LoVo (cell line): ENCODE measurements around the gene ARPC4.
"Not testable (repeated sequence)": the region's sequence is repeated elsewhere in the genome, so short reads cannot be mapped to it uniquely, and the experiment has no call there.

Experiments
- DNase-seq: peaks from one replicate; pipeline ENCODE4 v3.0.0-alpha.2; 2016; ENCODE audit warnings: low spot score

The ARPC4 gene

DNA sequence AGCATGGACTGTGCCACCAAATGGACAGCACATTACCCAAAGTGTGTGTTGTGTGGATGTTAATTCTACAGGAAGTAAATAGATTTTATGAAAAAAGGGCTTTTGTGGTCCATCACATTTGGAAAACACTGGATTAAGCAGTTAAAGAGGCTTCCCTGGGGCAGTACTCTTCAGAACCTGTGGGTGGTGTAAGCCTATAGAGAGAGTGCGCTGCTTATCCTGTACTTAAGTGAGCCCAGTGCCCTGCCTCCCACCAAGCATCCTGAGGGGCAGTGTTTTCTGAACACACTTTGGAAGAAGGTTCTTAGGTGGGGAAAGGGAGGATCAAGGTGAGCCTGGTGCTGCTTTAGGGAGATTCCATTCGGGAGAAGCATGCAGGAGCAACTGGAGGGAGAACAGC is 28.1 kb downstream of the ARPC4 start:
- no peak for DNase-seq

DNA sequence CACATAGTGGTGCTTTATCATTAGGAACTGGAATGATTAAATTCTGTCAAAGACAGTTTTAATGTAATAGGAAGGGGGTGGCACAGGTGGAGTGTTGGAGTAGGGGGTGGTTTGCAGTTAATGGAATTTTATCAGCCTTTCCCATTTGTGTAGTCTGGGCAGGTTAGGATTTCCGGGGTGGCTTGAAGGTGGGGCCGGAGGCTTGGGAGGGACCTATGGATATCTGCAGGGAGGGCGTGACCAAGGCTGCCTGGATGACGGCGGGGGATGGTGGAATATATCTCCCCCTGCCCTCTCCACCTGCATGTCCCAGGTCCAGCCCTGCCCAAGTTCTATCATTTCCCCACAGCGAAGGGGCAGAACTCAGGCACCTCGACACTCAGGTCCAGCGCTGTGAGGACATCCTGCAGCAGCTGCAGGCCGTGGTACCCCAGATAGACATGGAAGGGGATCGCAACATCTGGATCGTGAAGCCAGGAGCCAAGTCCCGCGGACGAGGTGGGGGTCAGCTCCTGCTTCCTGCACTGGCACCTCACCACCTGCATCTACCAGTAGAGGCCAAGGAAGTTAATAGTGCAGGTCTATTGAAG is 32.7 kb downstream of the ARPC4 start:
- no peak for DNase-seq

DNA sequence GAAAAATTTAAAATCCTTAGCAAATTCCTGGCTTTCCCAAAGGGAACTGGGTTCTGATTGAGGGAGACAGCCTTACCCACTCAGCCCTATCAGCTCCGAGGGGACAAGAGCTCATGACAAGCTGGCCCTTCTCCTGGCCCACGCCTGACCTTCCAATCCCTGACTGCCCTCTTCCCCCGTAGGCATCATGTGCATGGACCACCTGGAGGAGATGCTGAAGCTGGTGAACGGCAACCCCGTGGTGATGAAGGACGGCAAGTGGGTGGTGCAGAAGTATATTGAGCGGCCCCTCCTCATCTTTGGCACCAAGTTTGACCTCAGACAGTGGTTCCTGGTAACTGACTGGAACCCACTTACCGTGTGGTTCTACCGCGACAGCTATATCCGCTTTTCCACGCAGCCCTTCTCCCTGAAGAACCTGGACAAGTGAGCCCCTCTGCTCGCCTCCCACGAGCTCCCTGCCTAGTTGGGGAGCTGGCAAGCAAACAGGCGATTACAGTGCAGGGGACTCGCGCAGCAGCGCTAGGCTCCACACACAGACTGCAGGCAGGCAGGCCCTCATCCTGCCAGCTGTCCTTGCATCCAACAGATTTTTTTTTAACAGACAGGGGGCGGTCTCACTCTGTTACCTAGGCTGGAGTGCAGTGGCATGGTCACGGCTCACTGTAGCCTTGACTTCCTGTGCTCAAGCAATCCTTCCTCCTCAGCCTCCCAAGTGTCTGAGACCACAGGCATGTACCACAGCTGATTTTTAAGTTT is 34.1 kb downstream of the ARPC4 start:
- no peak for DNase-seq

DNA sequence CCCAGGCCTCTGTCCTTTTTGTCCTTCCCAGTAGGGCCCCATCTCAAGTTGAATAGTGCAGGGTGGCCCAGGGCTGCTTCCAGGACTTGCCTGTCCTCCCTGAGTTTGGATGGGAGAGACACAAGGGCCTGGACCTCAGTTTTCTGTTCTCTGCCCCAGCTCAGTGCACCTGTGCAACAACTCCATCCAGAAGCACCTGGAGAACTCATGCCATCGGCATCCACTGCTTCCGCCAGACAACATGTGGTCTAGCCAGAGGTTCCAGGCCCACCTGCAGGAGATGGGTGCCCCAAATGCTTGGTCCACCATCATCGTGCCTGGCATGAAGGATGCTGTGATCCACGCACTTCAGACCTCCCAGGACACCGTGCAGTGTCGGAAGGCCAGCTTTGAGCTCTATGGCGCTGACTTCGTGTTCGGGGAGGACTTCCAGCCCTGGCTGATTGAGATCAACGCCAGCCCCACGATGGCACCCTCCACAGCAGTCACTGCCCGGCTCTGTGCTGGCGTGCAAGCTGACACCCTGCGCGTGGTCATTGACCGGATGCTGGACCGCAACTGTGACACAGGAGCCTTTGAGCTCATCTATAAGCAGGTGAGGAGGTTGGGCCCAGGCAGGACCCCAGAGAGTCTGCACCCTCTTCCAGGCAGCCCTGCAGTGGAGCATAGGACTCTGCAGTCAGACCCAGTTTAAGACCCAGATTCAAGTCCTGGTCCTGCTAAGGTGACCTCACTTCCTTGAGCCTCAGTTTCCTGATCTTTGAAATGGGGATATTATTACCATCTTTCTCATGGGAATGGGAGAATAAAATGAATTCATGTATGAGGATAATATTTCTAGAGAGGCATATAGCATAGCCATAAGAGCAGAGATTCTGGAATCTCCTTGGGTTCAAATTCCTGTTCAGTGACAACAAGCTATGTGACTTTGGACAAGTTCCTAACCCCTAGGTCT is 36.2 kb downstream of the ARPC4 start:
- DNase-seq, result no peak

DNA sequence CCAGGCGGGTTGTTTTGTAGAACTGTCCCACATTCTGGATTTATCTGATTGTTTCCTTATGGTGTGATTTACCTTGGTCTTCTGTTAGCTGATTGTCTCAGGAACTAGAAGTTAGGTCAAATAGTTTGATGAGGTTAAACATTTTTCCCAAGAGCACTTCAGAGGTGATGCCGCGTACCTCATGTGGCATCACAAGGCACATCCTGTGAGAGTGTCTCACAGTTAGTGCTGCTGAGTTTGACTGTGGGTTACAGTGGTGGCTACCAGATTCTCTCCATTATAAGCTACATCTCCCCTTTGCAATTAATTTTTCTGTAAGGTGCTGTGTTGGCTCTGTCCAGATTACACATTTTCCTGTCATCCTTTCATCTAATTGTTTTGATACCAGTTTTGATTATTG is 38.4 kb downstream of the ARPC4 start:
- DNase-seq, result no peak

DNA sequence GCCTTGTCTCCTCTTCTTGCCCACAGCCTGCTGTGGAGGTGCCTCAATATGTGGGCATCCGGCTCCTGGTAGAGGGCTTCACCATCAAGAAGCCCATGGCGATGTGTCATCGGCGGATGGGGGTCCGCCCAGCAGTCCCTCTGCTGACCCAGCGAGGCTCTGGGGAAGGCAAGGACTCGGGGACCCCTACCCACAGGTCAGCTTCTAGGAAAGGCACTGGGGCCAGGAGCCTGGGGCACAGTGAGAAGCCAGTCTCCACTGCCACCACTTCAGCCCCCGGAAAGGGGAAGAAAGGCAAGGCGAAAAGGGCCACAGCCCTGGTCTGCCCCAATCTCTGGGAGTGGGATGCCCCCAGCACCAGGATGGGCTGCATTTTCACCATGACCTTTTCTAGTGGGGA is 40.2 kb downstream of the ARPC4 start:
- no peak for DNase-seq

DNA sequence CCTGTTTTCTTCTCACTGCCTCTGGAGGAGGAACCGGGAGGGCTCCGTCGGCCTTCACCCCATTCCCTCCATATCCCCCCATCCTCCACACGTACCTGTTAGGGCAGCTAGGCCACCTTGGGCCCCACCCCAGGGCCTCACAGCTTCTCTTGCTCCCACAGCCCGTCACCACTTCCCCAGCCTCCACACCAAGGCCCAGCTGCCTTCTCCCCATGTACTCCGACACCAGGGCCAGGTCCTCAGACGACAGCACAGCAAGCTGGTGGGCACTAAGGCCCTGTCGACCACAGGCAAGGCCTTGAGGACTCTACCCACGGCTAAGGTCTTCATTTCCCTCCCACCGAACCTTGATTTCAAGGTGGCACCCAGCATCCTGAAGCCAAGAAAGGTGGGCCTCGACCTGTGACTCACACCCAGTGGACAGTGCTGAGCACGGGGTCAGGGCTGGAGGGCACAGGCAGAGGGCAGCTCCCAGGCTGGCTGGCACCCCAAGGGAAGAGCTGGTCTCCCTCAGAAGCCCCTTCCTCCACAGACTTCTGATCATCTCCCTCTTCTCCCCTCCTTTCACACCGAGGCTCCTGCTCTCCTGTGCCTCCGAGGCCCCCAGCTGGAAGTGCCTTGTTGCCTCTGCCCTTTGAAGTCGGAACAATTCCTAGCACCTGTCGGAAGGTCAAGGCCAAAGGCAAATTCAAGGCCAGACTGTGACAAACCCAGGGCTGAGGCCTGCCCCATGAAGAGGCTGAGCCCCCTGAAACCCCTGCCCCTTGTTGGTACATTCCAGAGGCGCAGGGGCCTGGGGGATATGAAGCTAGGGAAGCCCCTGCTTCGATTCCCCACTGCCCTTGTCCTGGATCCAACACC is 41.9 kb downstream of the ARPC4 start:
- DNase-seq, result no peak

DNA sequence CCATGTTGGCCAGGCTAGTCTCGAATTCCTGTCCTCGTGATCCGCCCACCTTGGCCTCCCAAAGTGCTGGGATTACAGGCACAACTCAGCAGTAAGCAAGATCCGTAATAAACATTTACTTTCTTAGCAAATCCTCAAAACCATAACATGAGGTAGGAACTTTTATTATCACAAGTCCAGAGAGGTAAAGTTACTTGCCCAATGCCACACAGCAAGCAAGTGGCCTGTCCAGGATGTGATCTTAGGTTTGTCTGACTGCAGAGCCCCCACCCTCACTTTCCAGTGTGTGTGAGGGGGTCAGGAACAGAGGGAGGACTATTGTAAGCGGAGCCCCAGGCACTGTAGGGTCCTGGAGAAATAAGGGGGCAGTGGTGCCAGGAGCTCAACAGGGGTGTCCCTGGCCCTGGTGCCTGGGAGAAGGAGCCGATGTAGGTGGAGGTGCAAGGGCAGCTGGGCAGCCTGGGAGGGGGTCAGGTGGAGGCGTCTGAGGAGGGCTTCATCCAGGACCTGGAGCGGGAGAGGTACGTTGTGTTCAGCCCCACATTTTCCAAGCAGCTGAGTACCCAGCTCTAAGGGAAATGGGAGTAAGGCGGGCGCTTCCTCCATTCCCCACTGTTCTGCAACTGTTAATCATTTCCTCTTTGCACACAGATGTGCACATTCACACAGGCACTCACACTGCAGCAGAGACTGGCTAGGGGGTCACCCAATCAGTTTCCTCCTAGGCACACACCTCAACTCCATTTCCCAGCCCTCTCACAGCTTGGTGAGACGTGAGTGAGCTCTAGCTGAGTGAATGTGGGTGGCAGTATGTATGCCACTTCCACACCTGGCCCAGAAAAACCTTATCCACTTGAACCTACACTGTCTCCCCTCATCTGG is 45.1 kb downstream of the ARPC4 start:
- no peak for DNase-seq

DNA sequence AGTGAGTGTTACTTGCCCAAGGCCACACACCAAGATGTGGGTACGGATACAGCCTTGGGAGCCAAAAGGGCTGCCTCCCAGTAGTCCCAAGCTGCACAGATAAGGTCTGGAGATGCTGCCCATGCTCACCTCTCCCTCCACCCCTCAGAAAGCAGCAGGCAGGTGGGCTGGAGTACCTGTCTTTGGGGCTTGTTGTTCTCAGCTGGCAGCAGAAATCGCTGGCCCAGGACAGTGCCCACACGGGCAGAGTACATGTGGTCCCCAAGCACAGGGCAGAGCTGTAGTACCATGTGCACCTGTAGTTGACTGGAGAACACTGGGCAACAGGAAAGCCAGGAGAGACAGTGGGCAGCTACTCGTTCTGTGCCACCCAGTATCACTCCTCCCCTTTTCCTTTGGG is 46.0 kb downstream of the ARPC4 start:
- no peak for DNase-seq

DNA sequence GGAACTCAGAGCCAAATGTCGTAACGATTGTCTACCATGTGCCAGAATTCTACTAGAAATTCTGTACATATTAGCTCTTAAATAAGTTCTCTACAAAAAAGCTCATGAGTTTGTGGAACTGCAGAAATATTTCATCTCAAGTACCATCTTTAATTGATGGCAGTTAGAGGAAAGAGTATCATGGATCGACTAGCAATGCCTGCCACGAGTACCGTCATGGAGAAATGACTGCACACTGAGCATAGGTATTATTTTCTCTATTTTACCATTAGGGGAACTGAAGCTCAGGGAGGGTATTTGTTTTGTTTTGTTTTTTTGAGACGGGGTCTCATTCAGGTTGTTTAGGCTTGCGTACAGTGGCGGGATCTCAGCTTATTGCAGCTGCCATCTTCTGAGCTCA is 48.1 kb downstream of the ARPC4 start:
- DNase-seq, result no peak

DNA sequence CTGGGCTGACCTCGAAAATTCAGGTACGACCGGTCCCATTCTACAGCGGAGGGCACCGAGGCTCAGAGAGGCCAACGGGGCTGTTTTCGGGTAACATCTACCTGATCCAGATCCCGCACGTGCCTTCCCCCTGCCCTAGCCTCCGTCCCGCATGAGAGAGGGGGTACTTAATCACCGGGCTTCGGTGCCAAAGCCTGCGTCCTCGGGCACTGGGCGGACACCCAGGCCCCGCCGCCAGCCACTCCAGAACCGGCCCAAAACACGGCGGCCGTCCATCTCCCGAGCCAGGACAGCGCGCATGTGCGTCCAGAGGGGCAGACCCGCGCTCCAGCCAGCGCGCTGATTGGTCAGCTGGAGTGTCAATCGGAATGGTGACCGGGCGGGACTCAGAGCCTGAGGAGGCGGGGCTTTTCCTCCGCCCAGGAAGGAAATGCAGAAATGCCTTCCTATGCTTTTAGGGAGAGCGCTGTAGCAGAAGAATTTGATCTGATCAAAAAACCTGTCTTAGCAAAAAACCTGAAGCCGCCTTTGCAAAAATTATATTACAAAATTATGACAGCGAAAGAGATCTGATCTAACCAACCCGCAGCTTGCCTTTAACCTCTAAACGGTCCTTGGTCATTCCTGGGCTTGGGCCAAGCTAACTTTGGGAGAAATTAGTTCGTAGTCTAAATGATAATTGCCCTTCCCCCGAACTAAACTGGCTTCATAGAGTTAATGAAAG is 51.0 kb downstream of the ARPC4 start, which contains the start of gene RPUSD3:
Gene RPUSD3, minus strand, starts transcription at position 294 of the 724 bp plus-strand sequence. Its CDS starts 18 bp downstream, at position 276.
- DNase-seq, result peak; percentile 93

DNA sequence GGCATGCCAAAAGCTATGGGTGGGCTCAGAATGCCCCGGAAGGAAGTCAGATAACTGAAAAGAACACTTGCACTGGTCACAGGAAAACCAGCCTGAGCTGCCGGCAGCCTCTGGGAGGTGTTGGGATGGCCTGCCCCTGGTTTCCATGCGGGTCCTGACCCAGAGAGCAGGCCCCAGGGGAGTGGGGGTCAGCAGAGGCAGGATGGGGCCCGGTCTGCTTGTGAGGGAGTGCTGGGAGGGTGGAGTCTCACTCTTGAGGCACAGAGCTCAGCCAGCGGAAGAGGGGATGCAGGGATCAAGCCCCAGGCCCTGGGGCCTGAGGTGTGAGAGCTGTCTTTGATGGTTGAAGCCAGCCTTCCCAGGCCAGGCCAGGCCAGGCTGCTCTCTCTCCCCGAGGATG is 53.3 kb downstream of the ARPC4 start:
- no peak for DNase-seq

DNA sequence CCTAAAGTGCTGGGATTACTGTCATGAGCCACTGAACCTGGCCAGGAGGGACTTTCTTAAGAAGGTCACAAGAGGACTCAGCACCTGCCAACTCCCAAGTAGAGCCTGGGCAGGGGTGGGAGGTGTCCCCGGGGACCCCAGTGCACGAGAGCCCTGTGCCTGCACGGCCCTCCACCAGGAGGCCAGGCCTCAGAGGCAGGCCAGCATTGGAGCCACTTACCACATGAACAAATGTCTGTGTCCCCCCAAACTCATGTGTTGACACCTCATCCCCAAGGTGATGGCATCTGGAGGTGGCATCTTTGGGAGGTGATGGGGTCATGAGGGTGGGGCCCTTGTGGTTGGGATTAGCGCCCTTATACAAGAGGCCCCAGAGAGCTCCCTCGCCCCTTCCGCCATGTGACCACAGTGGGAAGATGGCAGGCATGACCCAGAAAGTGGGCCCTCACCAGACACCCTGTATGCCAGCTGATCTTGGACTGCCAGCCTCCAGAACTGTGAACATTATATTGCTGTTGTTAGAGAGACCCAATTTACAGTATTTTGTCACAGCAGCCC is 54.1 kb downstream of the ARPC4 start:
- no peak for DNase-seq

DNA sequence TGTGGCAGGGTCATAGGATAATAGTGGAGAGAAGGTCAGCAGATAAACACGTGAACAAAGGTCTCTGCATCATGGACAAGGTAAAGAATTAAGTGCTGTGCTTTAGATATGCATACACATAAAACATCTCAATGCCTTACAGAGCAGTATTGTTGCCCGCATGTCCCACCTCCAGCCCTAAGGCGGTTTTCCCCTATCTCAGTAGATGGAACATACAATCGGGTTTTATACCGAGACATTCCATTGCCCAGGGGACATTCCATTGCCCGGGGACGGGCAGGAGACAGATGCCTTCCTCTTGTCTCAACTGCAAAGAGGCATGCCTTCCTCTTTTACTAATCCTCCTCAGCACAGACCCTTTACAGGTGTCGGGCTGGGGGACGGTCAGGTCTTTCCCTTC is 55.0 kb downstream of the ARPC4 start:
- DNase-seq, result not testable (repeated sequence)

DNA sequence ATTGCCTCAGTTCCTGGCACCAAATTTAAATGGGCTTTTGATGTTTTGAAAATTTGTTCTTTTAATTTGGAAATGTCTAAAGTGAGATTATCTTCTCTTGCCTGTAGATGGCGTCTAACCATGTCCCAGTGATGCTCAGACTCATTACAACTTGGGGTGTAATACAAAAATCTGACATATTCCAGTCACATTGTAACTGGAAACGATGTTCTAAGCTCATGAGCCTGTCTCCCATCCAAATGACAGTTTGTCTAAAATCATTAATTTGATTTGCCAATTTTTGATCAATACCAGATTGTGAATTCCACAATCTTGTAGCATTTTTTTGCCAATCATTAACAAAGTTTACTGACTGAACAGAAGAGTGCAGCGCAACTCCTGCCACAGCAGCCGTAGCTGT is 56.0 kb downstream of the ARPC4 start:
- peak; percentile 26 for DNase-seq

DNA sequence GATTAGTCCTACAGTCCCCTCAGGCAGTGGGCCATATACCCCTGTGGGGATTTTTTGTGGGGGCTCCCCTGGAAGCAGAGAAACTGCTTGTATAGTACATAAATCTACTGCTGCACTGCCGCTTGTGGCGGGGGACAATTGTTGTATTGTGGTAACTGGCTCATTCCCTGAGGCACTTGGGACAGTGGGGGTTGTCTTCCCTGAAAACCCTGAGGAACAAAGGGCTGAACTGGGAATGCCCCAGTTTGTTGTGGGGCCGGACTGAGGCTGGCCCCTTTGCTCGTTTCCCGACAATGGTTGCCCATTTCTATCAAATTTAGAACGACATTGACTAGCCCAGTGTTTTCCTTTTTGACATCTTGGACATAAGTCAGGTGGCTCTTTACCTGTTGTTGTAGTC is 58.5 kb downstream of the ARPC4 start:
- not testable (repeated sequence) for DNase-seq

DNA sequence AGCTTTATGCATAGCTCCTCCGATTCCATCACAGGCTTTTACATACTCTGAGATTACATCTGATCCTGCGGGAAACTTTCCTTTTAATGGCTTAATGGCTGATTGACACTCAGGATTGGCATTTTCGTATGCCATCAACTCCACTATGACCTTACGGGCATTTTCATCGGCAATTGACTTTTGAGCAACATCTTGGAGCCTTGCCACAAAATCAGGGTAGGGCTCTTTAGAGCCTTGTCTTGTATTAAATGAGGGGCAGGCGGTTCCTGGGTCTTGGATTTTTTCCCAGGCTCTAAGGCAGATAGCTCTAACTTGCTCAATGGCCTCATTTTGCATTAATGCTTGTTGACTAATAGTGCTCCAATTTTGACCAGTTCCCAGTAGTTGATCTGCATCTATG is 59.0 kb downstream of the ARPC4 start:
- DNase-seq, result not testable (repeated sequence)

DNA sequence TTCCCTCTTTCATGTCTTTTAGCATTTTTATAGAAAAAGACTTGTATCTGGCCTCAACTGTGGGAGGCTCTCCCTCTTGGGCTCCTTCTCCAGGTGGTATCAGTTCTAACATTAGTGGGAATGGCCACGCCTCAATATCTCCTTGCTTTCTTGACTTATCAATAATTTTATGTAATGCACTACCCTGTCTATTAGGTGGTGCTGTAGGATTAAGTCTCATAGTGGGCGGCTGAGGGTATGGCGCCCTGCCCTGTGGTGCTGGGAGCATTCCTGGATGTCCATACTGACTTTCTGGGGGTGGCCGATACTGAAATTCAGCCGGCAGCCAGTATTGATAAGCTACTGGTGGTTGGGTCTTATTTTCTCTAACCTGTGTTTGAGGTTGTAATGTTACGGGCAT is 59.6 kb downstream of the ARPC4 start:
- DNase-seq, result no peak

DNA sequence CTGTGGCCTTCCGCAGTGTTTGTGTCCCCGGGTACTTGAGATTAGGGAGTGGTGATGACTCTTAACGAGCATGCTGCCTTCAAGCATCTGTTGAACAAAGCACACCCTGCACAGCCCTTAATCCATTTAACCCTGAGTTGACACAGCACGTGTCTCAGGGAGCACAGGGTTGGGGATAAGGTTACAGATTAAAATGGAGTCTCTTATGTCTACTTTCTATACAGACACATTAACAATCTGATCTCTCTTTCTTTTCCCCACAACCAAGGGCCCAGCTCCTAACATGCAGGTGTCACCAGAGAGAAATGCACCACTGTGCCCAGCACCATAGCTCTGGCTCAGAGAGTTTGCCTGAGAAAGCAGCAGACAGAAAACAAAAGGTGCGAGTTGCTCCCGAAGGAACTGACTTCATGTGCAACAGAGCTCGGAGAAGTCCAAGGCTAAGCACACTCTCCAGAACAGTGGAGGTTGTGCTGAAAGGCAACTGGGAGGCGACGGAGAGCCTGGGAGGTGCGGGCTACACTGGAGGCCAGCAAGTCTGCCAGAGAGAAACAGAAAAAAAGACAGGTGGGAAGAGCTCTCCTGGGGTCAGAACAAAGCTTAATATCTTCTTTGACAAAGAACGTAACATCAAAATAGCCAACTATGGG is 61.5 kb downstream of the ARPC4 start:
- not testable (repeated sequence) for DNase-seq
